Suprapubic skin (tissue), 4 donors: ENCODE results near the gene NXPH2.

Experiments used
- CTCF ChIP-seq, 2 donors: fragments of 200-600 bp in 1 of 2; fragments of 450-650 bp in 1 of 2; sonication (generic) in 1 of 2; IDR thresholded peaks; one replicate each; pipeline ENCODE4 v1.5.1; 2016 to 2019; ENCODE audit warnings: antibody characterized with exemption in 2 of 2, mild to moderate bottlenecking in 1 of 2, moderate library complexity in 1 of 2
- EP300 ChIP-seq: sonication (generic); formaldehyde crosslinking; IDR thresholded peaks from one replicate; pipeline ENCODE4 v1.6.1; 2017; ENCODE audit warnings: antibody characterized with exemption
- POLR2AphosphoS5 ChIP-seq, 3 donors: sonication (generic); formaldehyde crosslinking; IDR thresholded peaks; one replicate each; pipeline ENCODE4 v1.6.1; 2017; ENCODE audit warnings: antibody characterized with exemption in 3 of 3

GRCh38 chr2:138771534-138771933, 8.7 kb downstream of the NXPH2 start:
- no peak for TF ChIP-seq CTCF (IDR thresholded peaks at IDR 0.05)
- TF ChIP-seq POLR2AphosphoS5 (IDR thresholded peaks at IDR 0.05), result no peak
- no peak for TF ChIP-seq EP300
